ENCODE measurements around the gene CAMK1D.

The CAMK1D gene

GRCh38 chr10:12505683-12506082 is 156.3 kb downstream of the CAMK1D start:
- Histone ChIP-seq H3K4me2 (no peak overlapping the region), H3K4me3 (no peak overlapping the region), H3K9ac (no peak overlapping the region), H3K36me3 (peaks cover 8% of the 10 kb centered on the region; the same call in 1 of the 2 replicates), H3K4me1 (peaks cover 7% of the 10 kb centered on the region), H4K20me1 (peaks cover 21% of the 10 kb centered on the region), H3K9me3 (no peaks in the 10 kb centered on the region), H3K27ac (no peak overlapping the region), H3K27me3 (no peaks in the 10 kb centered on the region)
- TF ChIP-seq Cebpa-rat (IDR thresholded peaks at IDR 0.05), result no peak

- no peak overlapping the region for H3K27ac ChIP-seq
- H3K9me3 ChIP-seq, result no peaks in the 10 kb centered on the region
- no peaks in the 10 kb centered on the region for H3K4me1 ChIP-seq
- peaks cover 15% of the 10 kb centered on the region for H4K20me1 ChIP-seq
- peaks cover 8% of the 10 kb centered on the region; the same call in 1 of the 2 replicates for H3K36me3 ChIP-seq
- TF ChIP-seq Cebpa-rat (IDR thresholded peaks at IDR 0.05), result no peak
- no peaks in the 10 kb centered on the region for H3K27me3 ChIP-seq
- H3K4me2 ChIP-seq, result no peak overlapping the region
- H3K4me3 ChIP-seq, result no peak overlapping the region
- H3K9ac ChIP-seq, result no peak overlapping the region
Measured at GRCh38 chr10:12507165-12507850, 158.0 kb downstream of the CAMK1D start.

- no peak overlapping the region for H3K27ac ChIP-seq
- H3K36me3 ChIP-seq, result peaks cover 8% of the 10 kb centered on the region; the same call in 1 of the 2 replicates
- H3K4me3 ChIP-seq, result no peak overlapping the region
- no peaks in the 10 kb centered on the region for H3K4me1 ChIP-seq
- peaks cover 18% of the 10 kb centered on the region; the same call in 1 of the 2 replicates for H4K20me1 ChIP-seq
- H3K9me3 ChIP-seq, result no peaks in the 10 kb centered on the region
- TF ChIP-seq Cebpa-rat (IDR thresholded peaks at IDR 0.05), result no peak
- no peak overlapping the region for H3K9ac ChIP-seq
- no peak overlapping the region for H3K4me2 ChIP-seq
- H3K27me3 ChIP-seq, result no peaks in the 10 kb centered on the region
Measured at GRCh38 chr10:12508165-12508564, 158.8 kb downstream of the CAMK1D start.

GRCh38 chr10:12509016-12509793 is 159.9 kb downstream of the CAMK1D start:
- Histone ChIP-seq H3K9ac (no peak overlapping the region), H4K20me1 (peaks cover 26% of the 10 kb centered on the region; the same call in 1 of the 2 replicates), H3K9me3 (no peaks in the 10 kb centered on the region), H3K4me1 (no peaks in the 10 kb centered on the region), H3K27me3 (no peaks in the 10 kb centered on the region), H3K4me2 (no peak overlapping the region), H3K4me3 (no peak overlapping the region), H3K27ac (no peak overlapping the region), H3K36me3 (peaks cover 8% of the 10 kb centered on the region; the same call in 1 of the 2 replicates)
- no peak for TF ChIP-seq Cebpa-rat (IDR thresholded peaks at IDR 0.05)

GRCh38 chr10:12509794-12510100 is 160.4 kb downstream of the CAMK1D start:
- H3K4me3 ChIP-seq, result no peak overlapping the region
- H3K9ac ChIP-seq, result no peak overlapping the region
- H3K4me1 ChIP-seq, result no peaks in the 10 kb centered on the region
- no peak overlapping the region for H3K27ac ChIP-seq
- peaks cover 26% of the 10 kb centered on the region; the same call in 1 of the 2 replicates for H4K20me1 ChIP-seq
- H3K27me3 ChIP-seq, result no peaks in the 10 kb centered on the region
- TF ChIP-seq Cebpa-rat (IDR thresholded peaks at IDR 0.05), result no peak
- no peaks in the 10 kb centered on the region for H3K9me3 ChIP-seq
- no peak overlapping the region for H3K4me2 ChIP-seq
- peaks cover 8% of the 10 kb centered on the region; the same call in 1 of the 2 replicates for H3K36me3 ChIP-seq

- Histone ChIP-seq H3K4me1 (peaks cover under 1% of the 10 kb centered on the region), H3K27me3 (no peaks in the 10 kb centered on the region), H3K4me3 (no peak overlapping the region), H3K4me2 (no peak overlapping the region), H3K9me3 (no peaks in the 10 kb centered on the region), H3K9ac (no peak overlapping the region), H3K36me3 (peaks cover 8% of the 10 kb centered on the region; the same call in 1 of the 2 replicates), H4K20me1 (peaks cover 26% of the 10 kb centered on the region; the same call in 1 of the 2 replicates), H3K27ac (no peak overlapping the region)
- no peak for TF ChIP-seq Cebpa-rat (IDR thresholded peaks at IDR 0.05)
Measured at GRCh38 chr10:12510501-12510941, 161.2 kb downstream of the CAMK1D start.

GRCh38 chr10:12510984-12511383 is 161.6 kb downstream of the CAMK1D start:
- no peak for TF ChIP-seq Cebpa-rat (IDR thresholded peaks at IDR 0.05)
- peaks cover 5% of the 10 kb centered on the region for H3K4me1 ChIP-seq
- H3K4me2 ChIP-seq, result no peak overlapping the region
- 0 out of 2 replicates have a peak, but pooled peaks cover 3% of the 10 kb centered on the region for H3K9me3 ChIP-seq
- no peak overlapping the region for H3K4me3 ChIP-seq
- no peak overlapping the region for H3K27ac ChIP-seq
- H3K9ac ChIP-seq, result no peak overlapping the region
- H3K36me3 ChIP-seq, result peaks cover 8% of the 10 kb centered on the region; the same call in 1 of the 2 replicates
- H3K27me3 ChIP-seq, result no peaks in the 10 kb centered on the region
- peaks cover 26% of the 10 kb centered on the region; the same call in 1 of the 2 replicates for H4K20me1 ChIP-seq

GRCh38 chr10:12511651-12512050 is 162.3 kb downstream of the CAMK1D start:
- TF ChIP-seq Cebpa-rat (IDR thresholded peaks at IDR 0.05), result no peak
- H4K20me1 ChIP-seq, result peaks cover 26% of the 10 kb centered on the region; the same call in 1 of the 2 replicates
- no peak overlapping the region for H3K4me3 ChIP-seq
- H3K4me2 ChIP-seq, result no peak overlapping the region
- no peak overlapping the region for H3K9ac ChIP-seq
- no peak overlapping the region for H3K27ac ChIP-seq
- H3K9me3 ChIP-seq, result 0 out of 2 replicates have a peak, but pooled peaks cover 4% of the 10 kb centered on the region
- H3K36me3 ChIP-seq, result peaks cover 8% of the 10 kb centered on the region; the same call in 1 of the 2 replicates
- no peaks in the 10 kb centered on the region for H3K27me3 ChIP-seq
- peaks cover 7% of the 10 kb centered on the region for H3K4me1 ChIP-seq

- no peak overlapping the region for H3K4me3 ChIP-seq
- TF ChIP-seq Cebpa-rat (IDR thresholded peaks at IDR 0.05), result no peak
- no peak overlapping the region for H3K4me2 ChIP-seq
Measured at GRCh38 chr10:12512332-12513002, 163.1 kb downstream of the CAMK1D start.

More at GRCh38 chr10:12512332-12513002, 163.1 kb downstream of the CAMK1D start:
- H3K27ac ChIP-seq, result no peak overlapping the region
- no peaks in the 10 kb centered on the region for H3K27me3 ChIP-seq
- peaks cover 8% of the 10 kb centered on the region; the same call in 1 of the 2 replicates for H3K36me3 ChIP-seq
- H3K9ac ChIP-seq, result no peak overlapping the region
- peaks cover 7% of the 10 kb centered on the region for H3K4me1 ChIP-seq
- H4K20me1 ChIP-seq, result peaks cover 26% of the 10 kb centered on the region; the same call in 1 of the 2 replicates
- H3K9me3 ChIP-seq, result 0 out of 2 replicates have a peak, but pooled peaks cover 4% of the 10 kb centered on the region
